Measurements from ENCODE around the gene ARRDC1.

ARRDC1 gene

DNA sequence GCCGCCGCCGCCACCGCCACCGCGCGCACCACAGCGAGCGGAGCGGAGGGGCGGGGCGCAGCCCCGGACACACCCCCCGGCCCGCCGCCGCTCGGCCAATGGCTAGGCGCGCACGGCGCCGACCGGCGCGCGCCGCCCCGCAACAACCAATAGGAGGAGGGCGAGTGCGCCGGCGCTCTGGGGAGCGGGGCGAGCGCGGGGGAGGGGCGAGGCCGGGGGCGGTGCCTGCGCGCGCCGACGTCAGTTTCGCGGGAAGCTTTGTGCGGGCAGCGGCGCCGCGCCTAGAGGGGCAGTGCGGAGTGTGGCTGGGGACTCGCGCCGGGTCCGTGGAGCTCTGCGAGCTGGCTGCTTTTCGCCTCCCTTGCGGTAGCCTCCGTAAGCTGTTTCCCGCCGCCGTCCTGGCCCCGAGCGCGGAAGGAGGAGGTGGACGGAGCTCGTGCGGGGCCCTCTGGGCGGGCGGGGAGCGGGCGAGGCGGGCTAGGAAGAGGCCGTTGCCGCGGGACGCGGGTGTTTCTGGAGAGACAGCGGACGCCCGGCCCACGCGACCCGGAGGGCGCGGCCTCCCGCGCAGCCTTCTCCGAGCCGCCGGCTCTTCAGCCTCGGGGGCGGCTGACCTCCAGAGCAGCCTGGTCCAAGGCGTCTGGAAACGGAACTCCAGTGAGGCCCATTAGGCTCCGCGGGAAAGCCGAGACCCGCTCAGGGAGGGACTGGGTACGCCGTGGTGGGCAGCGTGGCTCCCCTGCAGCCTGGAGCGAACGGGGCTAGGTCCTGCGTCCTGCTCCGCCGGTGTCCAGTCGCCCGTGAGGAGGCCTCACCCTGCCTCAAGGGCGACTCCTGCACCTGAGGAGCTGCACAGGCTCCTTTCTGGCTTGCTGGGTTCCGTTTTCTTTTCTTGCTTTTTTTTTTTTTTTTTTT, 14.8 kb upstream of the ARRDC1 start, which contains the start of gene ZMYND19 (continued):
- TF ChIP-seq, protein P1, sequence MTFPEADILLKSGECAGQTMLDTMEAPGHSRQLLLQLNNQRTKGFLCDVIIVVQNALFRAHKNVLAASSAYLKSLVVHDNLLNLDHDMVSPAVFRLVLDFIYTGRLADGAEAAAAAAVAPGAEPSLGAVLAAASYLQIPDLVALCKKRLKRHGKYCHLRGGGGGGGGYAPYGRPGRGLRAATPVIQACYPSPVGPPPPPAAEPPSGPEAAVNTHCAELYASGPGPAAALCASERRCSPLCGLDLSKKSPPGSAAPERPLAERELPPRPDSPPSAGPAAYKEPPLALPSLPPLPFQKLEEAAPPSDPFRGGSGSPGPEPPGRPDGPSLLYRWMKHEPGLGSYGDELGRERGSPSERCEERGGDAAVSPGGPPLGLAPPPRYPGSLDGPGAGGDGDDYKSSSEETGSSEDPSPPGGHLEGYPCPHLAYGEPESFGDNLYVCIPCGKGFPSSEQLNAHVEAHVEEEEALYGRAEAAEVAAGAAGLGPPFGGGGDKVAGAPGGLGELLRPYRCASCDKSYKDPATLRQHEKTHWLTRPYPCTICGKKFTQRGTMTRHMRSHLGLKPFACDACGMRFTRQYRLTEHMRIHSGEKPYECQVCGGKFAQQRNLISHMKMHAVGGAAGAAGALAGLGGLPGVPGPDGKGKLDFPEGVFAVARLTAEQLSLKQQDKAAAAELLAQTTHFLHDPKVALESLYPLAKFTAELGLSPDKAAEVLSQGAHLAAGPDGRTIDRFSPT (tag by site-specific recombination; IDR thresholded peaks at IDR 0.05), result peak; percentile 36; the same call in 1 of the 2 replicates
- TF ChIP-seq ZNF335 (tag by site-specific recombination; conservative IDR thresholded peaks at IDR 0.05), result peak; percentile 85
- no peak for TF ChIP-seq ZNF239 (tag by site-specific recombination; IDR thresholded peaks at IDR 0.05)
- peak; percentile 74 for TF ChIP-seq ZBTB17 (tag by site-specific recombination; IDR thresholded peaks at IDR 0.05)
- TF ChIP-seq, protein P2, sequence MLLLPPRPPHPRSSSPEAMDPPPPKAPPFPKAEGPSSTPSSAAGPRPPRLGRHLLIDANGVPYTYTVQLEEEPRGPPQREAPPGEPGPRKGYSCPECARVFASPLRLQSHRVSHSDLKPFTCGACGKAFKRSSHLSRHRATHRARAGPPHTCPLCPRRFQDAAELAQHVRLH (tag by site-specific recombination; IDR thresholded peaks at IDR 0.05), result no peak
- TF ChIP-seq, protein P3, sequence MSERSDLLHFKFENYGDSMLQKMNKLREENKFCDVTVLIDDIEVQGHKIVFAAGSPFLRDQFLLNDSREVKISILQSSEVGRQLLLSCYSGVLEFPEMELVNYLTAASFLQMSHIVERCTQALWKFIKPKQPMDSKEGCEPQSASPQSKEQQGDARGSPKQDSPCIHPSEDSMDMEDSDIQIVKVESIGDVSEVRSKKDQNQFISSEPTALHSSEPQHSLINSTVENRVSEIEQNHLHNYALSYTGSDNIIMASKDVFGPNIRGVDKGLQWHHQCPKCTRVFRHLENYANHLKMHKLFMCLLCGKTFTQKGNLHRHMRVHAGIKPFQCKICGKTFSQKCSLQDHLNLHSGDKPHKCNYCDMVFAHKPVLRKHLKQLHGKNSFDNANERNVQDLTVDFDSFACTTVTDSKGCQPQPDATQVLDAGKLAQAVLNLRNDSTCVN (tag by site-specific recombination; optimal IDR thresholded peaks at IDR 0.05), result peak; percentile 94
- TF ChIP-seq, protein P4, sequence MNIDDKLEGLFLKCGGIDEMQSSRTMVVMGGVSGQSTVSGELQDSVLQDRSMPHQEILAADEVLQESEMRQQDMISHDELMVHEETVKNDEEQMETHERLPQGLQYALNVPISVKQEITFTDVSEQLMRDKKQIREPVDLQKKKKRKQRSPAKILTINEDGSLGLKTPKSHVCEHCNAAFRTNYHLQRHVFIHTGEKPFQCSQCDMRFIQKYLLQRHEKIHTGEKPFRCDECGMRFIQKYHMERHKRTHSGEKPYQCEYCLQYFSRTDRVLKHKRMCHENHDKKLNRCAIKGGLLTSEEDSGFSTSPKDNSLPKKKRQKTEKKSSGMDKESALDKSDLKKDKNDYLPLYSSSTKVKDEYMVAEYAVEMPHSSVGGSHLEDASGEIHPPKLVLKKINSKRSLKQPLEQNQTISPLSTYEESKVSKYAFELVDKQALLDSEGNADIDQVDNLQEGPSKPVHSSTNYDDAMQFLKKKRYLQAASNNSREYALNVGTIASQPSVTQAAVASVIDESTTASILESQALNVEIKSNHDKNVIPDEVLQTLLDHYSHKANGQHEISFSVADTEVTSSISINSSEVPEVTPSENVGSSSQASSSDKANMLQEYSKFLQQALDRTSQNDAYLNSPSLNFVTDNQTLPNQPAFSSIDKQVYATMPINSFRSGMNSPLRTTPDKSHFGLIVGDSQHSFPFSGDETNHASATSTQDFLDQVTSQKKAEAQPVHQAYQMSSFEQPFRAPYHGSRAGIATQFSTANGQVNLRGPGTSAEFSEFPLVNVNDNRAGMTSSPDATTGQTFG (tag by site-specific recombination; IDR thresholded peaks at IDR 0.05; ENCODE audit: borderline replicate concordance), result no peak
- peak; percentile 83; the same call in 1 of the 2 replicates for TF ChIP-seq KLF16 (tag by site-specific recombination; IDR thresholded peaks at IDR 0.05)
- TF ChIP-seq KLF10 (tag by site-specific recombination; IDR thresholded peaks at IDR 0.05), result peak; percentile 96
- TF ChIP-seq, protein P5, sequence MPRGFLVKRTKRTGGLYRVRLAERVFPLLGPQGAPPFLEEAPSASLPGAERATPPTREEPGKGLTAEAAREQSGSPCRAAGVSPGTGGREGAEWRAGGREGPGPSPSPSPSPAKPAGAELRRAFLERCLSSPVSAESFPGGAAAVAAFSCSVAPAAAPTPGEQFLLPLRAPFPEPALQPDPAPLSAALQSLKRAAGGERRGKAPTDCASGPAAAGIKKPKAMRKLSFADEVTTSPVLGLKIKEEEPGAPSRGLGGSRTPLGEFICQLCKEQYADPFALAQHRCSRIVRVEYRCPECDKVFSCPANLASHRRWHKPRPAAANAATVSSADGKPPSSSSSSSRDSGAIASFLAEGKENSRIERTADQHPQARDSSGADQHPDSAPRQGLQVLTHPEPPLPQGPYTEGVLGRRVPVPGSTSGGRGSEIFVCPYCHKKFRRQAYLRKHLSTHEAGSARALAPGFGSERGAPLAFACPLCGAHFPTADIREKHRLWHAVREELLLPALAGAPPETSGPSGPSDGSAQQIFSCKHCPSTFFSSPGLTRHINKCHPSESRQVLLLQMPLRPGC (tag by site-specific recombination; IDR thresholded peaks at IDR 0.05), result peak; percentile 37; the same call in 1 of the 2 replicates
- no peak for TF ChIP-seq TRIM28 (IDR thresholded peaks at IDR 0.05; ENCODE audit: borderline replicate concordance, low read length)
- TF ChIP-seq ZNF610 (tag by site-specific recombination; IDR thresholded peaks at IDR 0.05; ENCODE audit: borderline replicate concordance), result peak; percentile 55; the same call in 1 of the 2 replicates
- peak; percentile 22; the same call in 1 of the 2 replicates for TF ChIP-seq KLF1 (tag by site-specific recombination; IDR thresholded peaks at IDR 0.05)
- TF ChIP-seq SP3 (tag by site-specific recombination; IDR thresholded peaks at IDR 0.05), result peak; percentile 74
- no peak for TF ChIP-seq ZFP69B (tag by site-specific recombination; IDR thresholded peaks at IDR 0.05)
- TF ChIP-seq ZFHX2 (tag by site-specific recombination; conservative IDR thresholded peaks at IDR 0.05), result peak; percentile 73
- TF ChIP-seq ZNF701 (tag by site-specific recombination; IDR thresholded peaks at IDR 0.05), result no peak
- no peak for TF ChIP-seq HOXD13 (CRISPR knock-in tag; IDR thresholded peaks at IDR 0.05; ENCODE audit: borderline replicate concordance)
- TF ChIP-seq, protein P6, sequence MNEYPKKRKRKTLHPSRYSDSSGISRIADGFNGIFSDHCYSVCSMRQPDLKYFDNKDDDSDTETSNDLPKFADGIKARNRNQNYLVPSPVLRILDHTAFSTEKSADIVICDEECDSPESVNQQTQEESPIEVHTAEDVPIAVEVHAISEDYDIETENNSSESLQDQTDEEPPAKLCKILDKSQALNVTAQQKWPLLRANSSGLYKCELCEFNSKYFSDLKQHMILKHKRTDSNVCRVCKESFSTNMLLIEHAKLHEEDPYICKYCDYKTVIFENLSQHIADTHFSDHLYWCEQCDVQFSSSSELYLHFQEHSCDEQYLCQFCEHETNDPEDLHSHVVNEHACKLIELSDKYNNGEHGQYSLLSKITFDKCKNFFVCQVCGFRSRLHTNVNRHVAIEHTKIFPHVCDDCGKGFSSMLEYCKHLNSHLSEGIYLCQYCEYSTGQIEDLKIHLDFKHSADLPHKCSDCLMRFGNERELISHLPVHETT (tag by site-specific recombination; IDR thresholded peaks at IDR 0.05), result no peak
- TF ChIP-seq, protein P7, sequence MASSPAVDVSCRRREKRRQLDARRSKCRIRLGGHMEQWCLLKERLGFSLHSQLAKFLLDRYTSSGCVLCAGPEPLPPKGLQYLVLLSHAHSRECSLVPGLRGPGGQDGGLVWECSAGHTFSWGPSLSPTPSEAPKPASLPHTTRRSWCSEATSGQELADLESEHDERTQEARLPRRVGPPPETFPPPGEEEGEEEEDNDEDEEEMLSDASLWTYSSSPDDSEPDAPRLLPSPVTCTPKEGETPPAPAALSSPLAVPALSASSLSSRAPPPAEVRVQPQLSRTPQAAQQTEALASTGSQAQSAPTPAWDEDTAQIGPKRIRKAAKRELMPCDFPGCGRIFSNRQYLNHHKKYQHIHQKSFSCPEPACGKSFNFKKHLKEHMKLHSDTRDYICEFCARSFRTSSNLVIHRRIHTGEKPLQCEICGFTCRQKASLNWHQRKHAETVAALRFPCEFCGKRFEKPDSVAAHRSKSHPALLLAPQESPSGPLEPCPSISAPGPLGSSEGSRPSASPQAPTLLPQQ (tag by site-specific recombination; IDR thresholded peaks at IDR 0.05), result peak; percentile 64
- TF ChIP-seq, protein P8, sequence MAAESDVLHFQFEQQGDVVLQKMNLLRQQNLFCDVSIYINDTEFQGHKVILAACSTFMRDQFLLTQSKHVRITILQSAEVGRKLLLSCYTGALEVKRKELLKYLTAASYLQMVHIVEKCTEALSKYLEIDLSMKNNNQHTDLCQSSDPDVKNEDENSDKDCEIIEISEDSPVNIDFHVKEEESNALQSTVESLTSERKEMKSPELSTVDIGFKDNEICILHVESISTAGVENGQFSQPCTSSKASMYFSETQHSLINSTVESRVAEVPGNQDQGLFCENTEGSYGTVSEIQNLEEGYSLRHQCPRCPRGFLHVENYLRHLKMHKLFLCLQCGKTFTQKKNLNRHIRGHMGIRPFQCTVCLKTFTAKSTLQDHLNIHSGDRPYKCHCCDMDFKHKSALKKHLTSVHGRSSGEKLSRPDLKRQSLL (tag by site-specific recombination; IDR thresholded peaks at IDR 0.05), result no peak
- no peak for TF ChIP-seq SALL2 (tag by site-specific recombination; IDR thresholded peaks at IDR 0.05; ENCODE audit: borderline replicate concordance)
- TF ChIP-seq ZNF121 (tag by site-specific recombination; IDR thresholded peaks at IDR 0.05), result no peak
- no peak for TF ChIP-seq OVOL3 (tag by site-specific recombination; IDR thresholded peaks at IDR 0.05)
- TF ChIP-seq ZNF768 (tag by site-specific recombination; IDR thresholded peaks at IDR 0.05), result no peak
